ENCODE measurements around the gene FAT2.

The FAT2 gene

GRCh38 chr5:151553130-151553670 lies 37.9 kb downstream of the FAT2 start:
- H3K4me3 ChIP-seq: no peak overlapping the region
- no peak overlapping the region for H3K27ac ChIP-seq
- no peak for TF ChIP-seq CTCF (IDR thresholded peaks at IDR 0.05)
- no peak for DNase-seq (ENCODE audit: low spot score)

- no peak overlapping the region for H3K27ac ChIP-seq
- H3K4me3 ChIP-seq: no peak overlapping the region
- DNase-seq (ENCODE audit: low spot score): no peak
- no peak for TF ChIP-seq CTCF (IDR thresholded peaks at IDR 0.05)
Measured at GRCh38 chr5:151551985-151552384, 39.1 kb downstream of the FAT2 start.

- no peak overlapping the region for H3K27ac ChIP-seq
- no peak for TF ChIP-seq CTCF (IDR thresholded peaks at IDR 0.05)
- no peak for DNase-seq (ENCODE audit: low spot score)
- H3K4me3 ChIP-seq: no peak overlapping the region
Measured at GRCh38 chr5:151550146-151550545, 41.0 kb downstream of the FAT2 start.

GRCh38 chr5:151549713-151550112 lies 41.4 kb downstream of the FAT2 start:
- TF ChIP-seq CTCF (IDR thresholded peaks at IDR 0.05): no peak
- Histone ChIP-seq H3K27ac (no peak overlapping the region), H3K4me3 (no peak overlapping the region)
- no peak for DNase-seq (ENCODE audit: low spot score)

- no peak overlapping the region for H3K4me3 ChIP-seq
- TF ChIP-seq CTCF (IDR thresholded peaks at IDR 0.05): no peak
- no peak for DNase-seq (ENCODE audit: low spot score)
- H3K27ac ChIP-seq: no peak overlapping the region
Measured at GRCh38 chr5:151547364-151547763, 43.8 kb downstream of the FAT2 start.

GRCh38 chr5:151541571-151541970 lies 49.6 kb downstream of the FAT2 start:
- no peak for TF ChIP-seq CTCF (IDR thresholded peaks at IDR 0.05)
- Histone ChIP-seq H3K4me3 (no peak overlapping the region), H3K27ac (no peak overlapping the region)
- no peak for DNase-seq (ENCODE audit: low spot score)
